HG03439 (cell line): ENCODE results near the gene EMC8.

Experiments
- ATAC-seq: cut with Tn5 transposase; IDR thresholded peaks from one replicate; pipeline ENCODE4 v1.9.1; 2021; ENCODE audit warnings: mild to moderate bottlenecking, moderate library complexity; ENCODE audit not compliant: unreplicated experiment

EMC8 gene

GRCh38 chr16:85759136-85759535, 40.2 kb downstream of the EMC8 start:
- ATAC-seq, result no peak

GRCh38 chr16:85757341-85757822, 42.0 kb downstream of the EMC8 start:
- peak; percentile 27 for ATAC-seq

- ATAC-seq, result peak; percentile 62
These were observed 43.2 kb downstream of the EMC8 start for GRCh38 chr16:85755929-85756768.

GRCh38 chr16:85754413-85754812, 44.9 kb downstream of the EMC8 start:
- no peak for ATAC-seq

DNA sequence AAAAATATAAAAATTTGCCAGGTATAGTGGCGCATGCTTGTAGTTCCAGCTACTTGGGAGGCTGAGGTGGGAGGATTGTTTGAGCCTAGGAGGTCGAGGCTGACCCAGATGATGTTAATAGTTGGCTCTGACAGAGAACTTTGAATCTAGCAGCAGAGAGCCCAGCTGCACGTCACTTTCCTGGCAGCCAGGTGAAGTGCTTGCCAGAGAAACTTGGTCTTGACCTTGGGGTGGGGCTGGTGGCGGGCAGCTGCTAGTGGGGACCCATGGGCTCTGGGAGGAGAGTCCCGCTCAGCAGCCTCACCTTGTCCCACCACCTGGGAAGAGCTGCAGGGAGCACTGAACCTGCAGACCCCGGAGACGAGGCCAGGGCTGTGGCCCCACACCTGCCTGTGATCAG, 45.4 kb downstream of the EMC8 start:
- no peak for ATAC-seq

DNA sequence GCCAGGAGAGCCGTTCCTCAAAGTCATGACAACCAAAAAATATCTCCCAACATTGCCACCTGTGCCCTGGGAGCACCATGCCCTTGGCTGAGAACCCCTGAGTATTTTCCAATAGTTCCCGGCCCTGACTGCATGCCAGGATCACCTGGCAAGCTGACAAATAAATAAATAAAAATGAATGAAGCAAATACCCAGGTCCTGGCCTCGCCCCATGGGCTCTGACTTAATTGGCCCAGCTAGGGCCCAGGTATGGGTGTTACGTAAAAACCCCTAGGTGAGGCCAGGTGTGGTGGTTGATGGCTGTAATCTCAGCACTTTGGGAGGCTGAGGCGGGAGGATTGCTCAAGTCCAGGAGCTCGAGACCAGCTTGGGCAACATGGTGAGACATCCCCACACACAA, 45.8 kb downstream of the EMC8 start:
- ATAC-seq, result no peak

GRCh38 chr16:85752511-85753420, 46.6 kb downstream of the EMC8 start:
- no peak for ATAC-seq

DNA sequence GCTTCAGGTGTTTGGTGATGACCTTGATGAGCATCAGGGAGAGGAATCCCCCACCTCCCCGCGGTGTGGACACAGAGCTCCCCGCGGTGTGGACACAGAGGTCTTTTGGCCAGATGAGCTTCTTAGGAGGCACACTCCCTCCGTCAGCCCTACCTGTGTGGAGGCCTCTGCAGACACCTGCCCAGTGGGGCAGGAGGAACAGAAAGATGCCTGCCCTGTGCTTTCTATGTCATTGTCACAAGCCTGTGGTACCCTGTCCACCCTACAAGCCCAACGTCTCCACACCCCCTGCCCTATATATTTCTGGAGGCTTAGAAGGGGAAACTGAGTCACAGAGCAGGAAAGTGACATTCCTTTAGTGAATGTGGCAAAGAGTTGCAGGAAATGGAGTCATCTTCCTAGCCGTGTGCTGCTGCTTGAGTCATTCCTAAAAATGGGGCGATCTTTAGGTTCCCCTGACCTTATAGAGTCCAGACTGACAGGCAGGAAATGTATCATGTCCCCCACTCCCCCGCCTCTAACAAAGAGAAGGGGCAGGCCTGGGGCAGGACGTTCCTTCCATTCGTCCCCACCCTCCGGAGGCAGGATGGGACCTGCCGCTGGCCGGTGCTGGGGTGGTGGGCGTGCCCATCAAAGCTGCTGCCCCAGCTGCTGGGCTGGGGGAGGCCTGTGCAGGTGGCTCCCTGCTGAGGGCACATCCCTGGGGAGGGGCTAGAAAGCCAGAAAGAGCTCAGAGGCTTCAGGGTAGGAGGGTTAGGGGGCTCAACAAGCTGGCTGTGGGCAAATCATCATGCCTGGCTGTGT, 47.4 kb downstream of the EMC8 start:
- ATAC-seq, result no peak

DNA sequence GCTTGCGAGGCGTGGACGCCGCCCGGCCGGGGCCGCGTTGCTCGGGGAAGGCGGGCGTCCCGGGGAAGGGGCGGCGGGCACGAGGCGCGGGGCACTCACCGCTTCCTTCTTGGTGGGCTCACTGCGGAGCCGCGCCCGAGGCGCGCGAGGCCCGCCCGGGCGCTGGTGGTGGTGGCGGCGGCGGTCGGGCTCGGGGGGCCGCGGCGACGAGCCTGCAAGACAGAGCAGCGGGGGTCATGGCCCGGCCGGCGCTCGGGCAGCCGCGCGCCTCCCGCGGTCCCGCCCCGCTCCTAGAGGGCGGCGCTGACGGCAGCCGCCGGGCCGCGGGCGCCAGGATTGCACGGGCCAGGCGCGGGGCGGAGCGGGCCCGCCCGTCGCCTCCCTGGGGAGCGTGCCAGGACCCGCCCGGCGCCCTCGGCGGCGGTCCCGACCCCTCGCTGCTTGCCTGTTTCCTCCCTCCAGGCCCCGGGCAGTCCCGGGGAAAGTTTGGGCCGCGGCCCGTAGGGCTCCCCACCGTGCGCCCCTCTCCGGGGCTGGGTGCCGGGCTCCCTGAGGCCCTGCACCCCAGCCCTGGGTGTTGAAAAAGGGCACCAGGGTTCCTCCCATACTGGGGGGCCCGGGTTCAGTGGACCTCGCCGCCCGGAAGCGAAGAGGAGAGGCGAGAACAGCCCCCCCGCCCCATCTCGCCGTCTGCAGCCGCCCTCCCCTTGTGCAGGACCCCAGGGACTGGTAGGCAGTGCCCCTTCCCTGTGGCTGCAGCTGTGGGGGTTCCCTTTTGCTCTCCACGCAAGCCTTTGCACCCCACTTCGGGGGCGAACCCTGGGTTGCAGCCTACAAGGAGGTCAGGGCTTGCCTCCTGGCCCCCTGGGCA, 48.3 kb downstream of the EMC8 start, which contains the start of gene C16orf74:
Gene C16orf74, minus strand, starts transcription at position 270 of the 871 bp plus-strand sequence. CDS start 15,879 bp downstream, outside the sequence.
- ATAC-seq, result peak; percentile 40

- ATAC-seq, result no peak
These were observed 49.1 kb downstream of the EMC8 start for GRCh38 chr16:85750146-85750826.

DNA sequence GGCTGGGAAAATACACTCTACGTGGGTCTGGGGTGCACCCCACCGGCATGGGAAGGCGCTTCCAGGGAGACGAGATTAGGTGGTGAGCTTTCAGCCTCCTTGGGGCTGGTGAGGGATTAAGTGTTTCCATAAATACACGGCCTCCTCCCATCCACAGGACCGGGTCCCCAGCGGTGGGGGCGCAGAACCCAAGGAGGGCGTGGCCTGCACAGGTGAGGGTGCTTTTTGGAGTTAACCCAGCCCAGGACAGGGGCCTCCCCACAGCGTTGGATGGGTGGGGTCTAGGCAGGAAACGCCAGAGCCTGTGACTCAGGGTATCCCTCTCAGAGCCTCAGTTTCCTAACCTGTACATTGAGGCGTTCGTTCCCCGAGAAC, 49.6 kb downstream of the EMC8 start:
- no peak for ATAC-seq

DNA sequence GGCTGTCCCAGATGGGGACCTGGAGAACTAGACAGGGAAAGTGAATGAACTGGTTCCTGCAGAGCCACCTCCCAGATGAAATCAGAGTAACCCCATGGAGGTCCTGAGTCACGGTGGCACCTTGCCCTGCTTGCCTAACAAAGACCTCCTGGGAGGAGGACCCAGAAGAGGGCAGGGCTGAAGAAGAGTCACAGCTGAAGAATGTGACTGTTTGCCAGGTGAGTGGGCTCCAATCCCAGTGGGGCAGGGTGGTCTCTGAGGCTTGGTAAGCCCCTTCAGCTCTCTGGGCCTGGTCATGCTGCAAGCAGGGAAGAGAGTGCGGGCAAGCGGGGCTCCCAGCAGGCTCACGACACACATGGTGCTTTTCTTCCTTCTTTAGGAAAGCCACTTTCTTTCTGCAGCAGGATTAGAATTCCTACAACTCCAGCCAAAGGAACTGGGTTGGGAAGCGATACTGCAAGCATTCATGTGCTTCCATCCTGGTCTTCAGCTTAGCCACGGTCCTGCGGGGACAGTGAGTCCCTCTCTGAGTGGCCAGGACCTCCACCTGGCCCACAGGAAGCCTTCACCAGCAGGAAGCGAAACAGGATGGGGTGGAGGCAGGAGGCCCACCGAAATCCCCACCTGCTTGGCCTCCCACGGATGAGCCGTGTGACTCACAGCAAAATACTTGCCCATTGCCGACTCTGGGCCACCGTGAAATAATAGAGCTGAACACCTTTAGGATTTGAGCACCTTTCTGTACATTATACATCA, 52.7 kb downstream of the EMC8 start:
- ATAC-seq, result no peak

GRCh38 chr16:85738923-85739715, 60.2 kb downstream of the EMC8 start:
- ATAC-seq, result no peak

GRCh38 chr16:85736921-85737320, 62.4 kb downstream of the EMC8 start:
- no peak for ATAC-seq

GRCh38 chr16:85735946-85736345, 63.4 kb downstream of the EMC8 start:
- ATAC-seq, result no peak

GRCh38 chr16:85735225-85735635, 64.1 kb downstream of the EMC8 start:
- no peak for ATAC-seq

- ATAC-seq, result no peak
These were observed 64.9 kb downstream of the EMC8 start for GRCh38 chr16:85734311-85735017.
